SK-N-MC (cell line): ENCODE data around the gene PRR19.

Source experiments
- EZH2 ChIP-seq: fragments of 200-600 bp; sonication (generic); IDR thresholded peaks from one replicate; pipeline ENCODE4 v1.6.1; 2017; ENCODE audit warnings: antibody characterized with exemption
- FOXP2 ChIP-seq: optimal IDR thresholded peaks from 2 replicates; pipeline ENCODE3; 2011; ENCODE audit warnings: mild to moderate bottlenecking, moderate library complexity; ENCODE audit not compliant: insufficient read depth; ENCODE audit errors: extremely low read length, control extremely low read depth
- POLR2AphosphoS5 ChIP-seq: IDR thresholded peaks from 2 replicates; pipeline ENCODE4 v1.6.1; 2012; ENCODE audit warnings: mild to moderate bottlenecking, low read depth, low read length, borderline replicate concordance

- TF ChIP-seq EZH2, result no peak
- TF ChIP-seq POLR2AphosphoS5, result no peak
- no peak for TF ChIP-seq FOXP2
These were observed 28.9 kb upstream of the PRR19 start for GRCh38 chr19:42272989-42273406.
